GM18907 (cell line): ENCODE results near the gene CD2BP2.
A peak's percentile ranks its signal among the peaks of the same experiment; 100 is the strongest.
"Not testable (repeated sequence)": the region's sequence is repeated elsewhere in the genome, so short reads cannot be mapped to it uniquely, and the experiment has no call there.

Experiments used
- ATAC-seq: cut with Tn5 transposase; IDR thresholded peaks from one replicate; pipeline ENCODE4 v1.9.1; 2021; ENCODE audit warnings: mild to moderate bottlenecking, moderate library complexity; ENCODE audit not compliant: unreplicated experiment

The CD2BP2 gene

GRCh38 chr16:30348113-30348512 is 7.0 kb downstream of the CD2BP2 start:
- no peak for ATAC-seq

- ATAC-seq = no peak
These were observed 8.8 kb downstream of the CD2BP2 start for GRCh38 chr16:30346286-30346685.

- ATAC-seq = not testable (repeated sequence)
These were observed 11.7 kb downstream of the CD2BP2 start for GRCh38 chr16:30343491-30343820.

- no peak for ATAC-seq
These were observed 12.2 kb downstream of the CD2BP2 start for GRCh38 chr16:30342751-30343490.

- ATAC-seq = not testable (repeated sequence)
These were observed 13.1 kb downstream of the CD2BP2 start for GRCh38 chr16:30341971-30342370.

- ATAC-seq = no peak
These were observed 14.5 kb downstream of the CD2BP2 start for GRCh38 chr16:30340621-30341020.

- not testable (repeated sequence) for ATAC-seq
These were observed 16.4 kb downstream of the CD2BP2 start for GRCh38 chr16:30338715-30339114.

GRCh38 chr16:30337964-30338357 is 17.1 kb downstream of the CD2BP2 start:
- ATAC-seq = not testable (repeated sequence)

- ATAC-seq = peak; percentile 35
These were observed 19.3 kb downstream of the CD2BP2 start for GRCh38 chr16:30335598-30336474.

GRCh38 chr16:30335028-30335597 is 20.0 kb downstream of the CD2BP2 start:
- peak; percentile 76 for ATAC-seq

- ATAC-seq = peak; percentile 85
These were observed 20.6 kb downstream of the CD2BP2 start for GRCh38 chr16:30334473-30334989.

GRCh38 chr16:30324220-30324619 is 30.9 kb downstream of the CD2BP2 start:
- ATAC-seq = not testable (repeated sequence)

GRCh38 chr16:30318647-30319046 is 36.5 kb downstream of the CD2BP2 start:
- ATAC-seq = not testable (repeated sequence)

- ATAC-seq = not testable (repeated sequence)
These were observed 44.2 kb downstream of the CD2BP2 start for GRCh38 chr16:30310937-30311336.

GRCh38 chr16:30309255-30309654 is 45.9 kb downstream of the CD2BP2 start:
- not testable (repeated sequence) for ATAC-seq
